ENCODE data around the gene PRTG. TPM values are rescaled to one million over a fixed set of nuclear protein-coding genes. Genes with fewer than 3 reads are reported as not detected.
A peak's percentile ranks its signal among the peaks of the same experiment; 100 is the strongest.
"Not testable (repeated sequence)": the region's sequence is repeated elsewhere in the genome, so short reads cannot be mapped to it uniquely, and the experiment has no call there.

Gene PRTG
- total RNA-seq, 1 donor from 2014 or later, result 334 TPM

DNA sequence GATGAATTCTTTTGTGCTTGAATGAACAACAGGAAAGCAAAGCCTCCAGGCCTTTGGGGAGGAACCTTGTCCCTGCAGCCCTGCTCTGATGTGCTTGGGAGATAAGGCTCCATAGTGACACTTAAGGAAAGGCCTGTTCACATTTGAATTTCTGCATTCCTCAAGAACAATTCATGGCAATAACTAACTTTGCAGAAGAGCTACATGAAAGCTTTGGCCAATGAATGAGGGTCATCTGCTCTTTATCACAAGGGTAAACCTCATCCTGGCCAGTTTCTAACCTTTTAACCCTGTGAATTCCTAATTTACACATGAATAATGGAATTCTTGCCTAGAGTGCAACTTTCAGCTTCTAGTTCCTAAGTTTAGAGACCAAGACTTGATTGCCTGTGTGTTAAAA is 5.6 kb downstream of the PRTG start:
- Mint-ChIP-seq H3K27ac (ENCODE audit: unreplicated experiment) (peak overlapping the region; percentile 63), H3K4me3 (peak overlapping the region; percentile 91), H3K4me1 (peaks cover 44% of the 10 kb centered on the region), H3K27me3 (ENCODE audit: low read depth) (peaks cover 3% of the 10 kb centered on the region), H3K9me3 (no peaks in the 10 kb centered on the region), H3K36me3 (ENCODE audit: low read depth) (peaks cover 14% of the 10 kb centered on the region)
- TF ChIP-seq, protein P1, sequence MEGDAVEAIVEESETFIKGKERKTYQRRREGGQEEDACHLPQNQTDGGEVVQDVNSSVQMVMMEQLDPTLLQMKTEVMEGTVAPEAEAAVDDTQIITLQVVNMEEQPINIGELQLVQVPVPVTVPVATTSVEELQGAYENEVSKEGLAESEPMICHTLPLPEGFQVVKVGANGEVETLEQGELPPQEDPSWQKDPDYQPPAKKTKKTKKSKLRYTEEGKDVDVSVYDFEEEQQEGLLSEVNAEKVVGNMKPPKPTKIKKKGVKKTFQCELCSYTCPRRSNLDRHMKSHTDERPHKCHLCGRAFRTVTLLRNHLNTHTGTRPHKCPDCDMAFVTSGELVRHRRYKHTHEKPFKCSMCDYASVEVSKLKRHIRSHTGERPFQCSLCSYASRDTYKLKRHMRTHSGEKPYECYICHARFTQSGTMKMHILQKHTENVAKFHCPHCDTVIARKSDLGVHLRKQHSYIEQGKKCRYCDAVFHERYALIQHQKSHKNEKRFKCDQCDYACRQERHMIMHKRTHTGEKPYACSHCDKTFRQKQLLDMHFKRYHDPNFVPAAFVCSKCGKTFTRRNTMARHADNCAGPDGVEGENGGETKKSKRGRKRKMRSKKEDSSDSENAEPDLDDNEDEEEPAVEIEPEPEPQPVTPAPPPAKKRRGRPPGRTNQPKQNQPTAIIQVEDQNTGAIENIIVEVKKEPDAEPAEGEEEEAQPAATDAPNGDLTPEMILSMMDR (conservative IDR thresholded peaks at IDR 0.05), result no peak
- DNase-seq (ENCODE audit: low read depth, low spot score), result peak; percentile 31

DNA sequence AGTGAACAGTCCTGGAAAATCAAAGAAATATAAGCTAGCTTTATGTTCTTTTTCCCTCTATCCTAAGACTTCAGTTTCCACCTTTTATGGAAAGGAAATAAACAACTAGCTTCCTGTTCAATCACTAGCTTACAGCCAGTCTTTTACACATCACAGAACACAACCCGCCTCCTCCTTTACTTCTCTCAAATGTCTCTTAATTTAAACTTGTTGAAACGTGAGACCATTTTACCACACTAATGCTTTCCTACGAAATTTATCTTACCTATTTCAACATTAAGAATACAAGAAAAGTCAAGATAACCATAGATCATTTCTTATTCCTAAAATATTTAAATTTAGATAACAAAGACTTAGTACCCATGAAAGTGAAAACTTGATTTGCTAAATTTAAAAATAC is 6.2 kb downstream of the PRTG start:
- Mint-ChIP-seq H3K9me3 (no peaks in the 10 kb centered on the region), H3K36me3 (ENCODE audit: low read depth) (peaks cover 18% of the 10 kb centered on the region), H3K27me3 (ENCODE audit: low read depth) (peaks cover 3% of the 10 kb centered on the region), H3K27ac (ENCODE audit: unreplicated experiment) (peak overlapping the region; percentile 8), H3K4me3 (peak overlapping the region; percentile 91), H3K4me1 (peaks cover 47% of the 10 kb centered on the region)
- TF ChIP-seq, protein P1 (conservative IDR thresholded peaks at IDR 0.05), result no peak
- no peak for DNase-seq (ENCODE audit: low read depth, low spot score)

DNA sequence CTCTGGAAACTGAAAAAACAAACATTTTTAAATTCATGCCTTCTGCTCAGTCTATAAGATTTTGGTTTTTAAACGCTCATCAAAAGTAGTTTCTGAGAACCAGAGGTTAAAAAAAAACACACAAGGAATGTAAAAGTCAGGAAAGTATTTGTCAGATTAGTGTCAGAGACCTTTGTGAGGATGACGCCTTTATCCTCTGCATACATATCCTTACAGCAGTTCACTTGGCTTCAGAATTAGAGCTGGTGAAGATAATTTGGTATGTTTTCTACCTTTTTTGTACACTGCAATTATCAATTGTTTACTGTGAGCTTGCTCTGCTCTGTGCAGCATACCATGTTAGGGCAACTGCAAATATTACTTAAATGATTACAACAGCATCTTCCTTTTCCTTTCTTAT is 8.3 kb downstream of the PRTG start:
- Mint-ChIP-seq H3K27me3 (ENCODE audit: low read depth) (peaks cover 3% of the 10 kb centered on the region), H3K9me3 (no peaks in the 10 kb centered on the region), H3K36me3 (ENCODE audit: low read depth) (peaks cover 25% of the 10 kb centered on the region), H3K27ac (ENCODE audit: unreplicated experiment) (peak overlapping the region; percentile 92), H3K4me1 (peaks cover 58% of the 10 kb centered on the region), H3K4me3 (peak overlapping the region; percentile 73)
- TF ChIP-seq, protein P1 (conservative IDR thresholded peaks at IDR 0.05), result no peak
- DNase-seq (ENCODE audit: low read depth, low spot score), result no peak

DNA sequence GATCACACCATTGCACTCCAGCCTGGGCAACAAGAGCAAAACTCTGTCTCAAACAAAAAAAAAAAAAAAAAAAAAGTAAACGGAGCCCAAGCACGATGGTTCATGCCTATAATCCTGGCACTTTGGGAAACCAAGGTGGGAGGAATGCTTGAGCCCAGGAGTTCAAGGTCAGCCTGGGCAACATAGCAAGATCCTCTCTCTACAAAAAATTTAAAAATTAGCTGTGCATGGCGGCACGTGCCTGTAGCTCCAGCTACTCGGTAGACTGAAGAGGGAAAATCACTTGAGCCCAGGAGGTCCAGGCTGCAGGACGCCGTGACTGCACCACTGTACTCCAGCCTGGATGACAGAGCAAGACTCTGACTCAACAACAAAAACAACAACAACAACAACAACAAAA is 9.5 kb downstream of the PRTG start:
- Mint-ChIP-seq H3K27ac (ENCODE audit: unreplicated experiment) (peak overlapping the region; percentile 70), H3K36me3 (ENCODE audit: low read depth) (peaks cover 30% of the 10 kb centered on the region), H3K4me3 (peak overlapping the region; percentile 58), H3K4me1 (peaks cover 69% of the 10 kb centered on the region)
- H3K9me3 Mint-ChIP-seq; DNase-seq (ENCODE audit: low read depth, low spot score); H3K27me3 Mint-ChIP-seq (ENCODE audit: low read depth): not testable (repeated sequence)

DNA sequence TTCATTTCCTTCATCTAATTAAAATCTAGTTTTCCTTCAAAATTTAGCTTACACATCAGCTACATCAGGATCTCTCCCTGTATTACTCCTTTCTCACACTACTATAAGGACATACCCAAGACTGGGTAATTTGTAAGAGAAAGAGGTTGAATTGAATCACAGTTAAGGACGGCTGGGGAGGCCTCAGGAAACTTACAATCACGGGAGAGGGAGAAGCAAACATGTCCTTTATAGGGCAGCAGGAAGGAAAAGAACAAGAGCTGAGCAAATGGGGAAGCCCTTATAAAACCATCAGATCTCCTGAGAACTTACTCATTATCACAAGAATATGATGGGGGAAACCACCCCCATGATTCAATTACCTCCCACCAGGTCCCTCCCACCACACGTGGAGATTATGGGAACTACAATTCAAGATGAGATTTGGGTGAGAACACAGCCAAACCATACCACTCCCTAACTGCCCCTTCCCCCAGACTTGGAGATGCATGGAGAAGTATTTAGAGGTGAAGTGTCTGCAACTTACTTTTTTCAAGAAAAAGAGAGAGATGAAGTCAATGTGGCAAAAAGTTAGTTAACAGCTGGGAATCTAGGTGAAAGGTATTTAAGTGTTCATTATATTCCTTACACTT is 21.3 kb downstream of the PRTG start:
- DNase-seq (ENCODE audit: low read depth, low spot score), result no peak
- peaks cover 41% of the 10 kb centered on the region for H3K36me3 Mint-ChIP-seq (ENCODE audit: low read depth)
- peak overlapping the region; percentile 20 for H3K4me3 Mint-ChIP-seq
- peaks cover 79% of the 10 kb centered on the region for H3K4me1 Mint-ChIP-seq
- no peaks in the 10 kb centered on the region for H3K27me3 Mint-ChIP-seq (ENCODE audit: low read depth)
- no peak overlapping the region for H3K27ac Mint-ChIP-seq (ENCODE audit: unreplicated experiment)
- TF ChIP-seq, protein P1 (conservative IDR thresholded peaks at IDR 0.05), result no peak
- no peaks in the 10 kb centered on the region for H3K9me3 Mint-ChIP-seq

DNA sequence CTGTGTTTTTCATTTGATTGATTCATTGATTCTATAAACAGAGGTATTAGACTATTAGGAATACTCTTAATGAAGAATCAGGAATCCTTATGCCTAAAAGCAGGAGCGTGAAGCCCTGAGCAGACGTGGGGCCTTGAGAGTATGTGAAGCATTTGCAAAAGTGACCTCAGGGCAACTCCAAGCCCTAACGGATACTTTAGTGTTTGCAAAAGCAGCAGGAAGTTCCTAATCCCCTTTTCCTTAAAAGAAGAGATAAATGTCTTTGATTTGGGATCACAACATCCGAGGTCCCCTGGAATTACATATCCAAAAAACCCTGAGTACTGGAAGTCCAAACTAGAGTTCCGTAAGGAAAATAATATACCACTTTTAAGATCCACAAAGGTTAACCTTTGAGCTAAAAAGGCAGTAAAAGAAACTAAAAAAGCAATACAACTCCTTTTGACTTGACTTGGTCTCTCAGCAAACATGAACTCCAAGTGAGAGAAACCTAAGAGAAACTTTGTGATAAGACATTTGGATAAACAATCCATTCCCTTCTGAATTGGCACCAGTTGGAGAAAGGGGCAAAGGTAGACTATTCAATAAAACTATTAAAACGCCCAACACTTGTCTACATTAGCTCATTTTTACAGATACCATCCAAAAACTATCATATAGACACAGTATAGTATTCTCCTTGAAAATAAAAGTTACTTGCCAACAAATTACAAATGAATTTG is 27.4 kb downstream of the PRTG start:
- TF ChIP-seq, protein P1 (conservative IDR thresholded peaks at IDR 0.05), result no peak
- Mint-ChIP-seq H3K27me3 (ENCODE audit: low read depth) (no peaks in the 10 kb centered on the region), H3K4me1 (peaks cover 87% of the 10 kb centered on the region), H3K27ac (ENCODE audit: unreplicated experiment) (peak overlapping the region; percentile 16), H3K9me3 (no peaks in the 10 kb centered on the region), H3K4me3 (peak overlapping the region; percentile 83), H3K36me3 (ENCODE audit: low read depth) (peaks cover 16% of the 10 kb centered on the region)
- DNase-seq (ENCODE audit: low read depth, low spot score), result no peak

Data from neural crest cell (in vitro differentiated cells).